Measurements from ENCODE around the gene TMEM263. TPM values are rescaled to one million over a fixed set of nuclear protein-coding genes. Genes with fewer than 3 reads are reported as not detected.

The TMEM263 gene
- total and polyA plus RNA-seq, 2 of the 8 experiments (the other 6 are each of a cell fraction or from before 2014, with no cell fraction given) = 2.9 to 12.3 TPM

DNA sequence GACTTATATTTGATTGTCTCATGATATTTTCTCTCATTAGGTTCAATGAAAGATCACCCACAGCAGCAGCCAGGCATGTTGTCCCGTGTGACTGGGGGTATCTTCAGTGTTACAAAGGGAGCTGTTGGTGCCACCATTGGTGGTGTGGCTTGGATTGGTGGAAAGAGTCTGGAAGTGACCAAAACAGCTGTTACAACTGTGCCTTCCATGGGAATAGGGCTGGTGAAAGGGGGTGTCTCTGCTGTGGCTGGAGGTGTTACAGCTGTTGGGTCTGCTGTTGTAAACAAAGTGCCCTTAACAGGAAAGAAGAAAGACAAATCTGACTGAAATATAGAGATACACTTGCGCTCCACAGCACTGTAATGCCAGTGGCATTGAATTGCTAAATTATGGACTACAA is 15.4 kb downstream of the TMEM263 start:
- no peak overlapping the region for H3K14ac ChIP-seq (ENCODE audit: insufficient read length)
- no peak overlapping the region for H4K91ac ChIP-seq (replicated peaks; ENCODE audit: insufficient read length, low read length)
- no peak for FAIRE-seq
- H3K23ac ChIP-seq (ENCODE audit: insufficient read length) = no peak overlapping the region
- no peak overlapping the region for H2AK5ac ChIP-seq (ENCODE audit: low read depth, low read length)
- POLR2A ChIA-PET (ENCODE audit: partially characterized antibody) = interaction anchor here (0.8 to 1.6 kb wide), 3 partner anchors 8 to 13 kb away, joined by 3 to 4 read pairs (median 4); no protein-coding TSS in a partner anchor
- H3K27ac ChIP-seq (ENCODE audit: low read depth, low read length) = no peak overlapping the region
- no peaks in the 10 kb centered on the region for H3K4me1 ChIP-seq (replicated peaks in 1 of 4; ENCODE audit: control insufficient read depth in 3 of 4, insufficient read depth in 4 of 4, low read length in 3 of 4)
- H3K79me1 ChIP-seq (ENCODE audit: low read depth, low read length) = no peaks in the 10 kb centered on the region
- H2BK15ac ChIP-seq (ENCODE audit: low read length) = no peak overlapping the region
- peaks cover 0 to 3% of the 10 kb centered on the region in 2 experiments for H4K20me1 ChIP-seq (replicated peaks in 1 of 2; ENCODE audit: control insufficient read depth in 1 of 2, insufficient read depth in 2 of 2, low read length in 2 of 2)
- no peaks in the 10 kb centered on the region for H3K27me3 ChIP-seq (replicated peaks in 1 of 4; ENCODE audit: control insufficient read depth in 3 of 4, extremely low read depth in 1 of 4, insufficient read depth in 3 of 4, low read length in 3 of 4)
- CTCF ChIA-PET (ENCODE audit: partially characterized antibody) = no interaction called here
- no peak overlapping the region for H2BK20ac ChIP-seq (ENCODE audit: low read length)
- no peak overlapping the region for H2BK120ac ChIP-seq (replicated peaks; ENCODE audit: low read depth, low read length)
- 97% methylated on average over 2 of the region's 2 CpGs; no CpG with 5 or more reads in 1 of the 2 experiments for WGBS, 2 experiments (ENCODE audit: extremely low coverage in 1 of 2, insufficient coverage in 1 of 2, insufficient read length in 1 of 2, insufficient replicate concordance in 2 of 2, low coverage in 1 of 2, low lambda C conversion rate in 2 of 2, missing lambda C conversion rate in 1 of 2)
- H2BK12ac ChIP-seq (ENCODE audit: low read depth, low read length) = no peak overlapping the region
- H3K9ac ChIP-seq (replicated peaks in 1 of 4; ENCODE audit: extremely low read depth in 1 of 4, low read depth in 3 of 4, low read length in 3 of 4) = no peak overlapping the region
- H3K4me3 ChIP-seq (ENCODE audit: extremely low read depth in 1 of 4, insufficient read depth in 2 of 4, low read depth in 3 of 4, low read length in 4 of 4) = no peak overlapping the region
- peaks cover 0 to 14% (median 0%) of the 10 kb centered on the region in 4 experiments; a peak in 3 of 8 replicates for H3K36me3 ChIP-seq (ENCODE audit: control insufficient read depth in 2 of 4, insufficient read depth in 4 of 4, low read length in 3 of 4)
- H2AFZ ChIP-seq (ENCODE audit: low read length) = no peak overlapping the region
- H3K23me2 ChIP-seq (ENCODE audit: low read depth, low read length) = no peaks in the 10 kb centered on the region
- H3K56ac ChIP-seq (replicated peaks; ENCODE audit: insufficient read length, low read depth, low read length) = no peak overlapping the region
- no peak overlapping the region for H2BK5ac ChIP-seq (ENCODE audit: low read depth, low read length)
- H4K8ac ChIP-seq (ENCODE audit: extremely low read depth, insufficient read depth, low read length) = no peak overlapping the region; the same call in 1 of the 2 replicates
- H3K4me2 ChIP-seq (ENCODE audit: insufficient read depth in 1 of 2, low read depth in 2 of 2, low read length in 2 of 2) = no peak overlapping the region
- no peak overlapping the region for H4K5ac ChIP-seq (ENCODE audit: insufficient read length, low read depth, low read length)
- H3K4ac ChIP-seq (replicated peaks; ENCODE audit: insufficient read length, low read depth, low read length) = no peak overlapping the region
- H3K79me2 ChIP-seq (ENCODE audit: control insufficient read depth in 1 of 2, insufficient read depth in 2 of 2, low read length in 2 of 2) = no peaks in the 10 kb centered on the region
- H3K18ac ChIP-seq (ENCODE audit: extremely low read depth, low read length) = no peak overlapping the region
- DNase-seq (ENCODE audit: low read depth in 1 of 2, low spot score in 2 of 2) = no peak
- H3K9me3 ChIP-seq (ENCODE audit: insufficient read depth in 2 of 2, low read depth in 1 of 2, low read length in 1 of 2) = no peaks in the 10 kb centered on the region
- TF ChIP-seq BACH1 (IDR thresholded peaks at IDR 0.05; ENCODE audit: low read length) (no peak), BCL11A (IDR thresholded peaks at IDR 0.05; ENCODE audit: low read depth in 2 of 2, low read length in 2 of 2) (no peak), FOSL1 (IDR thresholded peaks at IDR 0.05; ENCODE audit: insufficient read depth, low read depth, low read length) (no peak), SUZ12 (IDR thresholded peaks at IDR 0.05; ENCODE audit: low read length) (no peak), RFX5 (IDR thresholded peaks at IDR 0.05; ENCODE audit: borderline replicate concordance, low read depth, low read length) (no peak), PHF8 (conservative IDR thresholded peaks at IDR 0.05; ENCODE audit: low read depth, low read length) (no peak), TAF7 (optimal IDR thresholded peaks at IDR 0.05; ENCODE audit: borderline replicate concordance, low read depth, low read length) (no peak), SP2 (IDR thresholded peaks at IDR 0.05; ENCODE audit: low read length) (no peak), KDM5A (IDR thresholded peaks at IDR 0.05; ENCODE audit: low read length) (no peak), ATF2 (IDR thresholded peaks at IDR 0.05; ENCODE audit: low read length) (no peak), EZH2 (IDR thresholded peaks at IDR 0.05; ENCODE audit: low read depth, low read length, severe bottlenecking) (no peak), KDM4A (IDR thresholded peaks at IDR 0.05; ENCODE audit: low read depth, low read length, severe bottlenecking) (no peak), CBX5 (IDR thresholded peaks at IDR 0.05; ENCODE audit: low read depth, low read length) (no peak)

Data from H1 (cell line).